Peyer's patch (tissue), 4 donors: ENCODE data around the gene NAPG. TPM values are rescaled to one million over a fixed set of nuclear protein-coding genes. Genes with fewer than 3 reads are reported as not detected.
"Not testable (repeated sequence)": the region's sequence is repeated elsewhere in the genome, so short reads cannot be mapped to it uniquely, and the experiment has no call there.

Experiments used
- DNase-seq, 3 donors: peaks; one replicate each; pipeline ENCODE4 v3.0.0-alpha.2; 2017 to 2019
- H3K27ac ChIP-seq, 4 donors: fragments of 200-600 bp; sonication (generic); one replicate each; pipeline ENCODE4 v1.5.1; 2016 to 2019
- H3K27me3 ChIP-seq, 2 donors: fragments of 200-600 bp; sonication (generic); one replicate each; pipeline ENCODE4 v1.5.1; 2019
- H3K36me3 ChIP-seq, 3 donors: fragments of 200-600 bp; sonication (generic); one replicate each; pipeline ENCODE4 v1.5.1; 2016 to 2019
- H3K4me1 ChIP-seq, 4 donors: fragments of 200-600 bp; sonication (generic); one replicate each; pipeline ENCODE4 v1.5.1; 2016 to 2019
- H3K4me3 ChIP-seq, 4 donors: fragments of 200-600 bp; sonication (generic); 1 replicate in 3 of 4; 2 replicates in 1 of 4; pipeline ENCODE4 v1.5.1; 2016 to 2019; ENCODE audit warnings: mild to moderate bottlenecking in 1 of 4
- H3K9me3 ChIP-seq, 4 donors: fragments of 200-600 bp; sonication (generic); one replicate each; pipeline ENCODE4 v1.5.1; 2016 to 2019; ENCODE audit warnings: mild to moderate bottlenecking in 1 of 4
- POLR2A ChIP-seq, 2 donors: fragments of 450-650 bp; IDR thresholded peaks; one replicate each; pipeline ENCODE4 v1.5.1; 2017; ENCODE audit warnings: antibody characterized with exemption in 2 of 2, mild to moderate bottlenecking in 2 of 2, moderate library complexity in 2 of 2
- total RNA-seq, 4 donors: library from RNA; depleted of rRNA; stranded (reverse); fragments of >200 nt; gene quantifications; one replicate each; pipeline ENCODE4 v1.1.0, GENCODE V29; 2016
- TF ChIP-seq, protein P1 (sequence below), 6 experiments: fragments of 450-650 bp in 4 of 6; fragments of 200-600 bp in 2 of 6; sonication (generic) in 1 of 6; IDR thresholded peaks; one replicate each; pipeline ENCODE4 v1.5.1; 2017 to 2019; ENCODE audit warnings: antibody characterized with exemption in 6 of 6, mild to moderate bottlenecking in 3 of 6, moderate library complexity in 1 of 6

The NAPG gene
- total RNA-seq, 4 donors from 2014 or later = 22.8 to 43.8 (median 30.4) TPM

GRCh38 chr18:10591896-10592295 lies 66.1 kb downstream of the NAPG start:
- no peak for TF ChIP-seq POLR2A (IDR thresholded peaks at IDR 0.05)
- TF ChIP-seq, protein P1, sequence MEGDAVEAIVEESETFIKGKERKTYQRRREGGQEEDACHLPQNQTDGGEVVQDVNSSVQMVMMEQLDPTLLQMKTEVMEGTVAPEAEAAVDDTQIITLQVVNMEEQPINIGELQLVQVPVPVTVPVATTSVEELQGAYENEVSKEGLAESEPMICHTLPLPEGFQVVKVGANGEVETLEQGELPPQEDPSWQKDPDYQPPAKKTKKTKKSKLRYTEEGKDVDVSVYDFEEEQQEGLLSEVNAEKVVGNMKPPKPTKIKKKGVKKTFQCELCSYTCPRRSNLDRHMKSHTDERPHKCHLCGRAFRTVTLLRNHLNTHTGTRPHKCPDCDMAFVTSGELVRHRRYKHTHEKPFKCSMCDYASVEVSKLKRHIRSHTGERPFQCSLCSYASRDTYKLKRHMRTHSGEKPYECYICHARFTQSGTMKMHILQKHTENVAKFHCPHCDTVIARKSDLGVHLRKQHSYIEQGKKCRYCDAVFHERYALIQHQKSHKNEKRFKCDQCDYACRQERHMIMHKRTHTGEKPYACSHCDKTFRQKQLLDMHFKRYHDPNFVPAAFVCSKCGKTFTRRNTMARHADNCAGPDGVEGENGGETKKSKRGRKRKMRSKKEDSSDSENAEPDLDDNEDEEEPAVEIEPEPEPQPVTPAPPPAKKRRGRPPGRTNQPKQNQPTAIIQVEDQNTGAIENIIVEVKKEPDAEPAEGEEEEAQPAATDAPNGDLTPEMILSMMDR (IDR thresholded peaks at IDR 0.05) = no peak
- no peaks in the 10 kb centered on the region for H3K27me3 ChIP-seq

DNA sequence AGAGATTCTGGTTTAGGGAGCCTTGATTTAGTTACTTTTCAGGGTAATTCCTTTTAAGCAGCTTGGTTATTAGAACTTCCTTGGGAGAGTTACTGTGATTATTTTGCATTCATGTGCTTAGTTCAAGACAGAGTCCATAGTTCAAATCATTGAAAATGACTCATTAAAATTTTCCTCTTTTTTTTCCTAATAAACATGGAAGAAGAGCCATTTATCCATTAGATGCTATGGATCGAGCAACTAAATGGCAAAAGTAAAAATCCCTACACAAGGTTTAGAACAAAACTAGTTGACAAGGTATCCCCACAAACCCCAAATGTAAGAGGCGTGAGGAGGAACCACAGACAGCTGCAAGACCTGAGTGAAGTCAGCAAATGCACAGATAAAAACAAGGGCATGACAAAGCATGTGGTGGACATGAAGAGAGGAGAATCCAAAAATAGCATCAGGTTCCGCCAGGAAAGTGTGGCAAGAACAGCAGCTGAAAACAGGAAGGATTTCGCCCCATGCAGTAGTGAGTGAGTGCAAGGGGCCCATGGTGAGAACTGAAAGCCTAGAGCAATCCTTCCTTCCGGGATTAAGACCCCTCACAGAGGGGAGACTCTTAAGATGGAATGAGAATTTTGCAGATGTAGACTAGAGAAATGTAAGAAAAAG lies 67.7 kb downstream of the NAPG start:
- H3K36me3 ChIP-seq, H3K27me3 ChIP-seq, H3K4me1 ChIP-seq, H3K9me3 ChIP-seq, H3K27ac ChIP-seq, DNase-seq, H3K4me3 ChIP-seq: not testable (repeated sequence)

More at GRCh38 chr18:10591896-10592295, 66.1 kb downstream of the NAPG start:
- no peak overlapping the region for H3K27ac ChIP-seq
- no peak overlapping the region for H3K4me3 ChIP-seq
- H3K36me3 ChIP-seq = no peaks in the 10 kb centered on the region
- no peaks in the 10 kb centered on the region for H3K4me1 ChIP-seq
- DNase-seq = no peak
- H3K9me3 ChIP-seq = no peaks in the 10 kb centered on the region

GRCh38 chr18:10595917-10596316 lies 70.1 kb downstream of the NAPG start:
- not testable (repeated sequence) for H3K27me3 ChIP-seq

GRCh38 chr18:10597695-10598094 lies 71.9 kb downstream of the NAPG start:
- H3K27me3 ChIP-seq, H3K4me3 ChIP-seq, H3K9me3 ChIP-seq, H3K27ac ChIP-seq, DNase-seq, H3K4me1 ChIP-seq, H3K36me3 ChIP-seq: not testable (repeated sequence)

More at GRCh38 chr18:10595917-10596316, 70.1 kb downstream of the NAPG start:
- not testable (repeated sequence) for H3K36me3 ChIP-seq, H3K9me3 ChIP-seq, H3K4me3 ChIP-seq, H3K27ac ChIP-seq, DNase-seq, H3K4me1 ChIP-seq

- not testable (repeated sequence) for H3K36me3 ChIP-seq, H3K27me3 ChIP-seq, H3K27ac ChIP-seq, H3K9me3 ChIP-seq, H3K4me3 ChIP-seq, DNase-seq, H3K4me1 ChIP-seq
Observed at GRCh38 chr18:10600701-10601100, 74.9 kb downstream of the NAPG start.

Other genes with a start within 250 kb of the NAPG start
- 10 to 100 TPM in 3 of 4 donors, 1 to 10 TPM in 1; 5.4 to 18.2 (median 17.0) TPM for gene APCDD1, start 71.4 kb upstream of the NAPG start, total RNA-seq